ENCODE data around the gene CDK11B.

The CDK11B gene

DNA sequence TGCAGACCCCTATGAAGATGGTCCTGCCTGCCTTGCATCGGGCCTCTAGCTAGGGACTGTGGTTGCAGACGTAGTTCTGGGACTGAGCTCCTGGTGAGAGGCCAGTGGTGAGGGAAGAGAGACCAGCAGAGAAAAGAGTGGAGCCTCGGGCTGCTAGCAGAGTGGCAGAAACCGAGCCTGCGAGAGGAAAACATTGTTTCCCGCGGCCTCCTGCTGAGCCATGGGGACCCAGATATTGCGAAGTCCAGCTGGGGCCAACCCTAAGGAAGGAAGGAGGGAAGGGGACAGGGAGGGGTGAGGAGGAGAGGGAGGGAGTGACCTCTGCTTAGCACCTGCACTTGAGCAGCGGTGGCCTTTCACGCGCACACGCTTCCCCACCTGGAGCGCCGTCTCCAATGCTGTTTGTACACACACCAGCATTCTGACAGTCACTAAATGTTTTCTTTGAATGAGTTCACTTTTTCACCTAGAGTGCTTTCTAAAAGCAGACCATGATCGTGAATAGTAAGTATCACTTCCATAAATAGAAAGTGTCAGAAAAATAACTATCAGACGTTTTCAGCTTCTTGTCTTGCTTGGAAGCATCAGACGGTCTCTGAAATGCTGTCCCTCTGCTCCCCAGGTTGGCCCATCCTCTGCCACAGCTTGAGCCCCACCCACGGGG is 56.4 kb downstream of the CDK11B start:
- 75% methylated on average over 18 of the region's 18 CpGs for WGBS, 2 experiments
- H3K27me3 ChIP-seq (ENCODE audit: control insufficient read depth, insufficient read depth, low read length, poor library complexity, severe bottlenecking), result peaks cover 63% of the 10 kb centered on the region
- peaks cover 5% of the 10 kb centered on the region for H3K4me1 ChIP-seq (ENCODE audit: control insufficient read depth, insufficient read depth, low read length)
- no peaks in the 10 kb centered on the region for H3K36me3 ChIP-seq (ENCODE audit: control insufficient read depth, insufficient read depth, low read length)
- H3K9me3 ChIP-seq (ENCODE audit: control insufficient read depth, low read length), result no peaks in the 10 kb centered on the region
- no peak overlapping the region for H3K27ac ChIP-seq (ENCODE audit: insufficient read depth, low read depth, low read length, poor library complexity, severe bottlenecking)
- no peak overlapping the region for H3K4me3 ChIP-seq (ENCODE audit: insufficient read depth, low read depth, low read length)

DNA sequence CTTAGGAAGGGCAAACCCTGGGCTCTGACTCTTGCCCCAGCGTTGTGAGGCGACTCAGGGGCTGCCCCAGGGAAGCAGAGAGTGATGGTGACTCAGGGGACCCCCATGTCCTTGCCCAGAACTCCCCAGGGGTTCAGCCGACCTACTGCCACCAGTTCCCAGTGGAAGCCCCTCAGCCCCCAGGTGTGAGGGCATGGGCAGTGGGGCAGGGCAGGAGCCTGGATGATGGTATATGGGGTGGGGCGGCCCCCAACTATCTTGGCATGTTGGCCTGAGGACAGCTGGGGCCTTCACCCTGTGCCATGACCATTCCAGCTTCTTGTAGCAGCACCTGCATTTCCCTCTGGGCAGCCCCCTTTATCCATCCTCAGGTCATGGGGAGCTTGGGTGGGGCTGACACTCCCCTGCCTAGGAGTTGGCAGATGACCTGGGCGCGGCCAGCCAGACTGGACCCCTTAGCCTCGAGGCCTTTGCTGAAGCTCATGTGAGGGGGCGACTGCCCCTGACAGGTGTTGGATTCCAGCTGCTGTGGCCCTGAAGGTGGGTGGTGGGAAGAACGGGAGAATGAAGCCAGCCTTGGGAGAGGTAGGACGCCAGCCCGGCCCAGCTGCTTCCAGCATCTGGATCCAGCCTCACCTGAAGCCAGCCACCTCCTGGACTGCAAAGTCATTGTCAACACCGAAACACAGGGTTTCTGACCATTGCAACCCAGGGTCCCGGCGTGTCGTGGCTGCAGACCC is 57.1 kb downstream of the CDK11B start:
- Histone ChIP-seq H3K4me3 (ENCODE audit: insufficient read depth, low read depth, low read length) (no peak overlapping the region), H3K9me3 (ENCODE audit: control insufficient read depth, low read length) (no peaks in the 10 kb centered on the region), H3K4me1 (ENCODE audit: control insufficient read depth, insufficient read depth, low read length) (peaks cover 6% of the 10 kb centered on the region), H3K27me3 (ENCODE audit: control insufficient read depth, insufficient read depth, low read length, poor library complexity, severe bottlenecking) (peaks cover 68% of the 10 kb centered on the region), H3K27ac (ENCODE audit: insufficient read depth, low read depth, low read length, poor library complexity, severe bottlenecking) (no peak overlapping the region), H3K36me3 (ENCODE audit: control insufficient read depth, insufficient read depth, low read length) (no peaks in the 10 kb centered on the region)
- 90 to 94% methylated on average over 15 of the region's 15 CpGs for WGBS, 2 experiments

DNA sequence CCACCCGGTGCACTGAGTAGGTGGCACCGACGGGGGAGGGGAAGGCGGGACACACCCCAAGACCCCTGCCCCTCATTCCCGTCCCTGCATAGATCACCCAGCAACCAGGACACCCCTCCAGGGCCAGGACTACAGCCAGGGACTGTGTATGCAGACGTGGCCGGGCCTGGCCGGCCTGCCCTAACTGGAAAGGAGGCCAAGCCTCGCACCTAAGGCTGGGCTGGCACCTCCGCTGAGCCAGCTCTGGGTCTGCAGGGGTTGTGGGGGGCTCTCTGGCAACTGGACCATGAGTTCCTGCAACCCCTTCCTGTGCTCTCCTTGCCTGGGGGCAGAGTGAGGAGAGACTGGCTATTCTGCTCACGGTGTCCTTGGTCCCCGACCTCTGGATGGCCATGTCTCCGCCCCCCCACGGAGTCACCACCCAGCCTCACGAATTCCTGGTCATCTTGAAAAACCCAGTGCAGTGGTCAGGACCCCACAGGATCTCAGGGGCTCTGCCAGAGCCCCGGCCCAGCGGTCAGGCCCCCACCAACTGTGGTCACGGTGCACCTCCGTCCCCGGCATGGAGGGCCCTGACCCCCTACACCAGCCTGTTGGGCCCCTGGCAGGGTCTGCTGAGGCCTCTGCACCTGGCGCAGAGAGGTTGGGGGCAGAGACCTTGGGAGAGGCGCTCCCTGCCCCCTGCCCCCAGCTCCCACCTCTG is 57.8 kb downstream of the CDK11B start:
- Histone ChIP-seq H3K27me3 (ENCODE audit: control insufficient read depth, insufficient read depth, low read length, poor library complexity, severe bottlenecking) (peaks cover 75% of the 10 kb centered on the region), H3K27ac (ENCODE audit: insufficient read depth, low read depth, low read length, poor library complexity, severe bottlenecking) (no peak overlapping the region), H3K4me3 (ENCODE audit: insufficient read depth, low read depth, low read length) (no peak overlapping the region), H3K9me3 (ENCODE audit: control insufficient read depth, low read length) (no peaks in the 10 kb centered on the region), H3K36me3 (ENCODE audit: control insufficient read depth, insufficient read depth, low read length) (no peaks in the 10 kb centered on the region), H3K4me1 (ENCODE audit: control insufficient read depth, insufficient read depth, low read length) (peaks cover 6% of the 10 kb centered on the region)
- WGBS, 2 experiments, result 71 to 75% methylated on average over 22 of the region's 22 CpGs

DNA sequence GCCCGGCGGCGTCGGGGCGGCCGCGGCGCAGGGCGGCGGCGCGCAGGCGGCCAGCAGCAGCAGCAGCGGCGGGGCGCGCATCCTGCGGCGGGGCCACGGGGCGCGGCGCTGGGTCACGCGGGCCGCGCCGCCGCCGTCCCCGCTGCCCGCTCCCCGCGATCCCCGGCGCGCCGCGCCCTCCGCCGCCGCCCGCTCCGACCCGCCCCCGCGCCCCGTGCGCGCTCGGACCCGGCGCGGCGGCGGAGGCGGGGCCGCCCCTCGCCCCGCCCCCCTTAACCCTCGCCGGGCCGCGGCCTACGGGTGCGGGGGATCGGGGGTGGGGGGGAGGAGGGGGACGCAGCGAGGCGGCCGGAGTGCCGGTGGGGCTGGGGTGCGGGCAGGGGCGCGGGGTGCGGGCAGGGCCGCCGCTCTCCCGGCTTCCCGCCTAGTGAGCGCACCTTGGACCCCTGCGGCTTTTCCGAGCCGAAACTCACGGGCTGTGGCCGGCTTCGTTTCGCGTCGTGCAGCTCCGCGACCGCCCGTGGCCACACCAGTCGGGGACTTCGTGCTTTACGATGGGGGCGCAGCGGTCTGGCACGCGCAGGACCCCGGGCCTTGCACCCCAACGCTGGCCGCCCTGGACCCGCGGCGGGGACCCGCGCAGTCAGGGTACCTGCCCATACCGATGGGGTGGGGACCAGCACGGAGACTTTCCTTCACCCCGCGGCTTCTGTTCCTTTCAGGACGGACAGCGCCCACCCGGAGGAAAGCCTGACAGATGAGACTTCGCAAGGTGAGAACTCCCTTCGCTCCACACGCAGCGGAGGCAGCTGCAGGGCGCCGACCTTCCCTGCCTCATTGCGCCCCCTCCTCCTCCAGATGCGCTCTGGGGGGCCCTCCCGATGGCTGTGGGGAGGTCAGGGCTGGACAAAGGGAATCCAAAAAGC is 58.6 kb downstream of the CDK11B start, which contains the start of gene FNDC10:
Gene FNDC10 (minus strand): TSS at position 201 of the 926 bp plus-strand sequence. CDS start 120 bp downstream, at position 81.
- Histone ChIP-seq H3K9me3 (ENCODE audit: control insufficient read depth, low read length) (no peaks in the 10 kb centered on the region), H3K4me1 (ENCODE audit: control insufficient read depth, insufficient read depth, low read length) (peaks cover 6% of the 10 kb centered on the region), H3K36me3 (ENCODE audit: control insufficient read depth, insufficient read depth, low read length) (no peaks in the 10 kb centered on the region), H3K27ac (ENCODE audit: insufficient read depth, low read depth, low read length, poor library complexity, severe bottlenecking) (no peak within 1 kb of the TSS), H3K27me3 (ENCODE audit: control insufficient read depth, insufficient read depth, low read length, poor library complexity, severe bottlenecking) (peaks cover 83% of the 10 kb centered on the region), H3K4me3 (ENCODE audit: insufficient read depth, low read depth, low read length) (peak within 1 kb of the TSS; percentile 47)
- 2% methylated on average over 123 to 125 of the region's 125 CpGs for WGBS, 2 experiments

DNA sequence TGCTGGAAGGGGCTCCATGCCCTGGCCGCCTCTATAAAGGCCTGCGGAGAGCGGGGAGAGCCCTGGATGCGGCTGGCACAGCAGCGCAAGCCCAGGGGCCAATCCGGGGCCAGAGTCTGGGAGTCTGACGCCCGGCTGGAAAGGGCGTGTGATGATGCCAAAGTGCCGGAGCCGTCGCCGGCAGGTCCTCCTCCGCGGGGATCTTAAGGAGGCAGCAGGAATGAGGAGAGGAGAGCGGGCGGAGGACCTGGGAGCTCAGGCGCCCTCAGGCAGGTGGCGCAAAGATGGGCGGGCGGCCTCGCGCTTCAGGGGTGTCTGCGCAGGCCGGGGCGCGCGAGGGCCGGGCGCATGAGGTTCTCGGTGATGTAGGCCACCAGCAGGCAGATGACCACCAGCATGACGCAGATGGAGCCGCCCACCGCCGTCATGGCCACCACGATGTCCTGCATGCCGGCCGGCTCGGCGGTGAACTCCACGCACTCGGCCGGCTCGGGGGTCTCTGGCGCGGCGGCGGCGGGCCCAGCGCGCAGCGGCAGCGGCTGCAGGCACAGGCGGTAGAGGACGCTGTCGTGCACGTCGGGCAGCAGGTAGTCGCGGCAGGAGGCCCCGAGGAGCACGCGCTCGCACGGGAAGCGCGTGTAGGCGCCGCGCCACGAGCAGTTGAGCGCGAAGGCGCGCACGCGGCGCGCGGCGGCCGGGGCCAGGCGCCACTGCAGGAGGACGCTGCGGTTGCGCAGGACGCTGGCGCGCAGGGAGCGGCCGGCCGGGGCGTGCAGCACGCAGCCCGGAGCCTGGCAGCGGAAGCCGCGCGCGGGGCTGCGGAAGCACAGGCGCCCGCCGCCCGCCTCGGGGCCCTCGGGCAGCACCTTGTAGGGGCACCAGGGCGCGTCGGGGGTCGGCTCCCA is 59.5 kb downstream of the CDK11B start:
- Histone ChIP-seq H3K4me1 (ENCODE audit: control insufficient read depth, insufficient read depth, low read length) (peaks cover 6% of the 10 kb centered on the region), H3K4me3 (ENCODE audit: insufficient read depth, low read depth, low read length) (peak overlapping the region; percentile 33), H3K9me3 (ENCODE audit: control insufficient read depth, low read length) (no peaks in the 10 kb centered on the region), H3K27ac (ENCODE audit: insufficient read depth, low read depth, low read length, poor library complexity, severe bottlenecking) (no peak overlapping the region), H3K36me3 (ENCODE audit: control insufficient read depth, insufficient read depth, low read length) (no peaks in the 10 kb centered on the region), H3K27me3 (ENCODE audit: control insufficient read depth, insufficient read depth, low read length, poor library complexity, severe bottlenecking) (peaks cover 88% of the 10 kb centered on the region)
- 18 to 20% methylated on average over 111 of the region's 111 CpGs for WGBS, 2 experiments

DNA sequence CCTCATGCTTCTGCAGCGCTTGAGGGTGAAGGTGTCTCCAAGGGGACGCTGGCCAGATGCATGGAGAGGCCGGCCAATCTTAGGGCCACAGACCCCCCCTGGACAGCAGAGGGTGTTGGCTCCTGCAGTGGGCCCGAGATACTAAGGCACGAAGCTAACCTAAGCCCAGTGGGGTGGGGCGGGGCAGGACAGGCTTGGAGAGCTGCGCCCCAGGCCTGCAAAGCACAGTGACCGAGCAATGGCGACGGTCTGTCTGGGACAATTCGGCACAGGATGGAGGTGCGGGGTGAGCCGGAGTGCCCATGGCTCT is 60.1 kb downstream of the CDK11B start:
- Histone ChIP-seq H3K27me3 (ENCODE audit: control insufficient read depth, insufficient read depth, low read length, poor library complexity, severe bottlenecking) (peaks cover 84% of the 10 kb centered on the region), H3K27ac (ENCODE audit: insufficient read depth, low read depth, low read length, poor library complexity, severe bottlenecking) (no peak overlapping the region), H3K4me1 (ENCODE audit: control insufficient read depth, insufficient read depth, low read length) (peaks cover 6% of the 10 kb centered on the region), H3K4me3 (ENCODE audit: insufficient read depth, low read depth, low read length) (no peak overlapping the region), H3K9me3 (ENCODE audit: control insufficient read depth, low read length) (no peaks in the 10 kb centered on the region), H3K36me3 (ENCODE audit: control insufficient read depth, insufficient read depth, low read length) (no peaks in the 10 kb centered on the region)
- 95 to 96% methylated on average over 13 of the region's 13 CpGs for WGBS, 2 experiments

DNA sequence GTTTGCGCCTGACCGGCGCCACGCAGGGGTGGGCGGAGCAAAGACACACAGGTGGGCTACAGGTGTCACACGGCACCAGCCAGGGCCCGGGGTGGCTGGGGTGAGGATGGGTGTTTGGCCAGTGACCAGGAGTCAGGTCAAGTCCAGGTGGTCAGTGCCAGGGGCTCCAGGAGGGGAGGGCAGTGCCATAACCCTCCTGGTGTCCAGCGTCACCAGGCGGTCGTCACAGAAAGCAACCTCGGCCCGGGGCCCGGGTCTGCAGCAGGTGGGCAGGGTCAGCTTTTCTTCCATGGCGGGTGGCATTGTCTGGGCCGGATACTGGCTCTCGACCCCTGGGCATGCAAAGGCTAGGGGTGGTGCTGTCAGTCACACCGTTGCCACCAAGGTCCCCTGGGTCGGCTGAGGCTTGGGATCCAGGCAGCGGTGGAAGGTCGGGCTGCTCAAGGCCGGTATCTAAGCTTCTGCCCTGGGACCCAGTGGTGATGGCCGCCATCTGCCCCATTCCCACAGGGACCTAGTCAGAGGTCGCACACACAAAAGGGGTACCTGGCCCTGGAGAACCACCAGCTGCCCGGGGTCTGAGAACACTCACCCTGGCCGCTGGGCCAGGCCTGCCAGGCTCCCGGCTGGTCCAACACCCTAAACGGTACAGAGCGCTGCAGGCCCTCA is 60.6 kb downstream of the CDK11B start:
- peaks cover 79% of the 10 kb centered on the region for H3K27me3 ChIP-seq (ENCODE audit: control insufficient read depth, insufficient read depth, low read length, poor library complexity, severe bottlenecking)

DNA sequence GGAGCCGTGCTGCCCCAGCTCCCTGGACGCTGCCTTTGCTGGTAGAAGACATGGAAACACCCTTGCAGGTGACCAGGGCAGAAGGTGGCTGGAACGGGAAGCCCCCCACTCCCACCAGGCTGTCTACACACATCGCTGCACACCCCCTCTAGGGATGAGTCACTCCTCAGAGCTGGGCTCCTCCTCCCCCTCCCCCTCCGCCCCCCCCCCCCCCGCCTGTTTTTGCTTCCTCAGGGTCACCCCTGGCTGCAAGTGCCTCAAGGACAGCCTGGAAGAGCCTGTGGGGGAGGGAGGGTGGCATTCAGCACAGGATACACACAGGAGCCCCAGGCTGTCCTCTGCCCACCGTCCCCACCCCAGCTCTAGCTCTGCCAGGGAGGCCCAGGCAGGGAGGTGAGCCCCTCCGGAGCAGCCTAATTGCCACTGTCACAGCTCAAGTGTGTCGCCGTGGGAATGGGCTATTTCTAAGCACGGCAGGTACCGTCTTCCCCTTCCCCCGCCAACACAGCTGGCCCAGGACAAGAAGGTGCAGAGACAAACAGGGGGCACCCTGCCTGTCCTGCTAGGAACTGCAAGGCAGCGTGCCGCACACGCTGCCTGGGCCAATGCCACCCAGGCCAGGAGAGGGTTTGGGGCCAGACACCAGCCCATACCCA is 61.4 kb downstream of the CDK11B start:
- WGBS, 2 experiments, result 29 to 31% methylated on average over 14 of the region's 16 CpGs
- Histone ChIP-seq H3K4me1 (ENCODE audit: control insufficient read depth, insufficient read depth, low read length) (peaks cover 6% of the 10 kb centered on the region), H3K27ac (ENCODE audit: insufficient read depth, low read depth, low read length, poor library complexity, severe bottlenecking) (no peak overlapping the region)

More for the DNA sequence above, 60.6 kb downstream of the CDK11B start:
- 93 to 94% methylated on average over 28 of the region's 28 CpGs for WGBS, 2 experiments
- H3K27ac ChIP-seq (ENCODE audit: insufficient read depth, low read depth, low read length, poor library complexity, severe bottlenecking), result no peak overlapping the region
- no peaks in the 10 kb centered on the region for H3K36me3 ChIP-seq (ENCODE audit: control insufficient read depth, insufficient read depth, low read length)
- H3K9me3 ChIP-seq (ENCODE audit: control insufficient read depth, low read length), result no peaks in the 10 kb centered on the region
- peaks cover 6% of the 10 kb centered on the region for H3K4me1 ChIP-seq (ENCODE audit: control insufficient read depth, insufficient read depth, low read length)
- H3K4me3 ChIP-seq (ENCODE audit: insufficient read depth, low read depth, low read length), result no peak overlapping the region

More for the DNA sequence above, 61.4 kb downstream of the CDK11B start:
- Histone ChIP-seq H3K36me3 (ENCODE audit: control insufficient read depth, insufficient read depth, low read length) (no peaks in the 10 kb centered on the region), H3K27me3 (ENCODE audit: control insufficient read depth, insufficient read depth, low read length, poor library complexity, severe bottlenecking) (peaks cover 71% of the 10 kb centered on the region), H3K4me3 (ENCODE audit: insufficient read depth, low read depth, low read length) (no peak overlapping the region), H3K9me3 (ENCODE audit: control insufficient read depth, low read length) (no peaks in the 10 kb centered on the region)
